LNCaP clone FGC (cell line): ENCODE data around the gene F2RL3.

Source experiments
- DNase-seq: peaks from one replicate; pipeline ENCODE4 v3.0.0-alpha.2; 2011; ENCODE audit warnings: low read depth
- H3K4me3 ChIP-seq: 2 replicates; pipeline ENCODE4 v1.5.1; 2011; ENCODE audit warnings: mild to moderate bottlenecking, low read depth, low read length, control low read depth
- CTCF ChIP-seq: IDR thresholded peaks from 2 replicates; pipeline ENCODE4 v1.5.1; 2012; ENCODE audit warnings: mild to moderate bottlenecking; ENCODE audit not compliant: control insufficient read depth, insufficient read depth; ENCODE audit errors: extremely low read depth

F2RL3 gene

GRCh38 chr19:16893686-16893989 is 4.8 kb downstream of the F2RL3 start:
- no peak for DNase-seq
- TF ChIP-seq CTCF = no peak
- no peak overlapping the region for H3K4me3 ChIP-seq

GRCh38 chr19:16894080-16894479 is 5.3 kb downstream of the F2RL3 start:
- no peak overlapping the region for H3K4me3 ChIP-seq
- no peak for DNase-seq

GRCh38 chr19:16895467-16896145 is 6.8 kb downstream of the F2RL3 start:
- H3K4me3 ChIP-seq = no peak overlapping the region
- TF ChIP-seq CTCF = no peak
- no peak for DNase-seq

More at GRCh38 chr19:16894080-16894479, 5.3 kb downstream of the F2RL3 start:
- no peak for TF ChIP-seq CTCF

- no peak overlapping the region for H3K4me3 ChIP-seq
- DNase-seq = no peak
These were observed 7.6 kb downstream of the F2RL3 start for GRCh38 chr19:16896146-16897028.

GRCh38 chr19:16897029-16897855 is 8.4 kb downstream of the F2RL3 start:
- no peak for TF ChIP-seq CTCF
- no peak for DNase-seq
- H3K4me3 ChIP-seq = no peak overlapping the region

More at GRCh38 chr19:16896146-16897028, 7.6 kb downstream of the F2RL3 start:
- TF ChIP-seq CTCF = no peak

- DNase-seq = no peak
- TF ChIP-seq CTCF = no peak
- H3K4me3 ChIP-seq = no peak overlapping the region
These were observed 9.0 kb downstream of the F2RL3 start for GRCh38 chr19:16897856-16898161.
